HG03103 (cell line): Measurements from ENCODE around the gene CHCHD6.

Experiments
- ATAC-seq: cut with Tn5 transposase; IDR thresholded peaks from one replicate; pipeline ENCODE4 v1.9.1; 2021; ENCODE audit warnings: low read depth; ENCODE audit not compliant: unreplicated experiment

CHCHD6 gene

DNA sequence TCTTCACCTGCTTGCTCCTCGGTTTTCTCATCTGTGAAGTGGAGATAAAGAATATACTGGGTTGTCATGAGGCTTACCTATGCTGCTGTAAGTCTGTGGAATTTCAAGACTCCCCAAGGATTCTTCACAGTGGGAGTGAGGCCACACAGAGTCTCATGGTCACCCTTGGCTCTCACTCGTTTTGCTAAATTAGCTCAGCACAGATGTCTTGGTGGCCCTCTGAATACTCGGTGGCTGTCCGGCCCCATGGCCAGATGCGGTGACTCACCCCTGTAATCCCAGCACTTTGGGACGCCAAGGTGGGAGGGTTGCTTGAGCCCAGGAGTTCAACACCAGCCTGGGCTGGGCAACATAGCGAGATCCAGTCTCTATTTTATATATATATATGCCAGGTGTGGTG is 5.0 kb upstream of the CHCHD6 start:
- ATAC-seq = no peak

DNA sequence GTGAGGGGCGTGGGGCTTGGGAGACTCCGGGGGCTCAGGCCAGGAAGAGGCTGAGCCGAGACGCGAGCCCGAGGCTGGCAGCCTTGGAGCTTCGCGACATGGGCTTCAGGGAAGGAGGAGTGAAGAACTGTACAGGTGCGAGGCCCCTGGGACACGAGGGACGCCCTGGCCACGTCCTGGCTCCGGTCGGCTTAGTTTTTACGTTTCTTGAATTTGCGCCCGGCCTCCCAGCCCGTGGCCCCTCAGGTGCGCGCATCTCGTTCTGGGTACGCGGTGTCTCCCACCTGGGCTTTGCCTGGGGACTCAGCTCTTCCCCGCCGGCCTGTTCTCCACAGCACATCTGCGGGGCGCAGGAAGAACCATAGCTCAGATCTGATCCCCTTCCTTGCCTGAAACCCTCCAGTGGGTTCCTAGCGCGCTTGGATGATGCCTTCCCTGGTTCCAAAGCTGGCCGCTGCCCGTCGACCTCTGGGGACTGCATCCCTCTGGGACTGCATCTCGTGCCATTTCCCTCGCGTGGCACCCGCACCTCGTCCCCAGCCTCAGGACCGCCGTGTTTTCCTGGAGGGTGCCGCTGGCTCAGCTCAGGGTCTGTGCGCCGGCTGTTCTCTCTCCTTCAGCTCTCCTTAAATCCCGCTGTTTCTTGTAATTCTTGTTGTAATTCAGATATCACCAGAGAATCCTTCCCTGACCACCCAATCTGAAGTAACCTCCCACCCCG is 614 bp downstream of the CHCHD6 start:
- no peak for ATAC-seq

DNA sequence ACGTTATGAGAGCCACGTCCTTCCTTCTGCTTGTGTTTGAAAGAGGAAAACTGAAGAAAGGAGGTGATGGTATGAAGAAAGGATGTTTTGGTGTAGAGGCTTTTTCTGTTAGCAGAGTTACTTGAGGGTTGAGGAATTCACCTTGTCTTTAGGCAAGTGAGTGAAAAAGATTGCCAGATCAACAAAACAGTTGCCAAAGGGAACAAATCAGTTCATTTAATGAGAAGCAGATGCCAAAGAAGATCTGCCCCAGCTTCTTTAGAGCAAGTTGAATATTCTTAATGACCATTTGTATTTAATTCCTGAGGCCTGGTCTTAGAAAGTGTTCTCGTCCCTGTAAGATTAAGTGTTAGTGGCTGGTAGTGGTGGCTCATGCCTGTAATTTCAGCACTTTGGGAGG is 2.6 kb downstream of the CHCHD6 start:
- no peak for ATAC-seq

DNA sequence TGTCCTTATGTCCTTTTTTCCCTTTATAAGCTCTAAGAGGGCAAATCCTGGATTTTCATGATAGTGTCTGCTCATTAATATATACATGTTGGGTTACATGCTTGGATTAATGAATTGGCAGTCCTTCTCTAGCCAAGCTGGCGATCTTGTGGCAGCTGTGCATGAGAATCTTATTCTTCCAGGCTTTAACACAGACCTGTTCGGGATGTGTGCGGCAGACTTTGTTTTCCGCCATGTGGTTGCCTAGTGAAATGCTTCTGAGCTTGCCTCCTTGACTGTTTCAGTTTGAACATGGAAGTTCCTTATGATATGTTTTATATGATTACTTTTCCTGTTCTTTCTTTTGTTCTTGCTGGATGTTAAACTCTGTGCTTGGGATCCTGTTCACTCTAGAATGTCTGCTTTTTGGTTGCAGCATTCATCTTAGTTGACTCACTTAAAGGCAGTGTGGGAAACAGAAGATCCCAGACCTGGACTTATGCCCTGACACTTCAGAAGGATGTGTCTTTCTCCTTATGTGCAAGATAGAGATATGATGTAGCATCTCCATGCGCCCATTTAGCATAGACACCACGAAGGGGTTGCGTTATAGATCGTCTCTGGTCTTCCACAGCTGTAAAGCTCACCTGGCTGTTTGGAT is 7.2 kb downstream of the CHCHD6 start:
- ATAC-seq = no peak

DNA sequence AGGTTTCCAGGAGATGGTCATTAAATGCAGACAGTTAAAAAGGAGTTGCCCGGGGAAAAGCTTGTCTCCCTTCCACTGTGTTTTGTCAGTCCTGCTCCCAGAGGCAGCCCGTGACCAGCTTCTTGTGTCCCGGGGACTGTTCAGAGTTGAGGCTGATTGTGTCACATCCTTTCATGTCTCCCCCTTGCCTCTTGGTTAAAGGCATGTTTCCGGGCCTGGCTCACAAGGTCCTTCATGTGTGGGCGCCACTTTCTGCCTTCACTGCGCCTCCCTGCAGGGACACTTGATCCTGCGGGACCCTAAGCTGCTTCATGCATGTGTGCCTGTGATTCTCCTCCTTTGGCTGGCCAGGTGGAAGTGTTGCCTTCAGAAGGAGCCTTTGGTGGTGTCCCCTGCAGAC is 9.2 kb downstream of the CHCHD6 start:
- no peak for ATAC-seq

DNA sequence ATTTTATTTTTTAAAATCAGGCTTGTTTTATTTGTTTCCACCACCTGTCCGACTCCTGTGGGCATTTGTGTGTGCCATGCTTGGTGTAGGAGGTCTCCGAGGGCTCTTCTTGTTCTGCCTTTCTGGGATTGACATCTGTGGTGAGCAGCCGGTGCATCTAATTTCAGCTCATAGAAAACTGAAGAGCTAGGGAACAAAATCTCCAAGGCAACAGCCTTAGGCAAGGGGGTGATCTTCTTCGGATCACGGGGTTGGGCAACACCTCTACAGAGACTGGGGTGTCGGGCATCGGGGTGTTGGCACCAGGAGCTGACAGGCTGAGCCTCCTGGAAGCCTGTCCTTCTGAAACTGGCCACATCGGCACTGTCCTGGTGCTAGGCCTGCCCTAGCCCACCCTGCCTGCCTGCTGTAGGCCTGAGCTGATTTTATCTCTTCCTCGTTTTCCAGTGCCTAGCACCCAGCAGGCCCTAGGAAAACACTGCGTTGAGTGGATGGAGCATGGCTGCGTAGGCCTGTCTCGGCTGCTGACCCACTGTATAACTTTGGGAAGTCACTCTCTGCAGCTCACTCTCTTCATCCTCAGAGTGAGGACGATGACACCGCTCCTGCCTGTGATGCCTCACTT is 10.3 kb downstream of the CHCHD6 start:
- ATAC-seq = no peak

DNA sequence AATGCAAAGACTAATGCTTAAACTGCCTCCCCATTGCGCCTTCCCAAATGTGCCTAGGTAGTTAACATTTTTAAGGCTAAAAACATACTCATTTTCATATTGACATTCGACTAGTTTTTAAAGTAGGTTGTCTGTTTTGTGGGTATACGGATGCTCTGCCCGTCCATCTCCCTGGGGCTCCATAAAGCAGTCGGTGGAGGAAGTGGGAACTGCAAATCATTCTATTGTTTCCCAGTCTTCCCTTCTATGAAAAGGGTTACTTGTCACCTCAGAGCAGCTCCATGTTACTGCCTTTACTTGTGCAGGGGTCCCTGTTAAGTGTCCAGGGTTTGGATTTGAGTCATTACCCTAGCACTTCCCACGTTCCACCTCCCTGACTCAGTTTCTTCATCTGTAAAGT is 10.9 kb downstream of the CHCHD6 start:
- ATAC-seq = no peak

DNA sequence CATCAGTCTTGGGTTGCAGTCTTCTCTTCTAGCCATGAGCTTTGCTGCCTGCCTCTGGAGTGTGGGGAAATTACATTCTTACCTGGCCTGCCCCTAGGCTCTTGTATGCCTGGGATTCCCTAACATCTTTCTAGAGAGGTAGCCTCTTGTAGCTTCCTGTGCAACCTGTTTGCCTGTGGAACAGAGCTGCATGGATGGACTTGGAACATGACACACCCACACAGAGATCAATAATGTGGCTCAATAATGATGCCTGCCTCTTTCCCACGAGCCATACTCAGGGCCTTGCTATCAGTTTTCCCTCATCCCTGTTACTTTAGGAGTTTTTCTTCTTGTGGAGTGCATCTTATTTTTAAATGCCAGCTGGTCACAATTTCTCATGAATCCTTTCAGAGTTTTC is 11.4 kb downstream of the CHCHD6 start:
- no peak for ATAC-seq

DNA sequence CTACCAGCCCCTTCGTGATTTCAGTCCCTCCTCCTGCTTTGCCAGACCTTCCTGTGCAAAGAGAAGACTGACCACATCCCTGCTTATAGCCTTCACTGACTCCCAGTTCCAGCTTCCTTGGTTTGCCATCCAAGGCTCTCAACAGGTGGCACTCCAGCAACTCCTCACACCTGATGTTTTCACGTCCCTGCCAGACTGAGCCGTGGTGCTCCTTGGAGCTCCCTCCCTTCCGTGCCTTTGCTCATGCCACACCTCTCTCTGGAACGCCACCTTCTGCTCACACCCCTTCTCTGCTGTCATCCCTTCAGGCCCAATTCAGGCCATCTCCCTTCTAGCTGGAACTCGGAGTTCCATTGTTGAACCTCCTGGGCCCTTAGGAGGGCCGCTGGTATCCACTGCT is 12.0 kb downstream of the CHCHD6 start:
- ATAC-seq = no peak

DNA sequence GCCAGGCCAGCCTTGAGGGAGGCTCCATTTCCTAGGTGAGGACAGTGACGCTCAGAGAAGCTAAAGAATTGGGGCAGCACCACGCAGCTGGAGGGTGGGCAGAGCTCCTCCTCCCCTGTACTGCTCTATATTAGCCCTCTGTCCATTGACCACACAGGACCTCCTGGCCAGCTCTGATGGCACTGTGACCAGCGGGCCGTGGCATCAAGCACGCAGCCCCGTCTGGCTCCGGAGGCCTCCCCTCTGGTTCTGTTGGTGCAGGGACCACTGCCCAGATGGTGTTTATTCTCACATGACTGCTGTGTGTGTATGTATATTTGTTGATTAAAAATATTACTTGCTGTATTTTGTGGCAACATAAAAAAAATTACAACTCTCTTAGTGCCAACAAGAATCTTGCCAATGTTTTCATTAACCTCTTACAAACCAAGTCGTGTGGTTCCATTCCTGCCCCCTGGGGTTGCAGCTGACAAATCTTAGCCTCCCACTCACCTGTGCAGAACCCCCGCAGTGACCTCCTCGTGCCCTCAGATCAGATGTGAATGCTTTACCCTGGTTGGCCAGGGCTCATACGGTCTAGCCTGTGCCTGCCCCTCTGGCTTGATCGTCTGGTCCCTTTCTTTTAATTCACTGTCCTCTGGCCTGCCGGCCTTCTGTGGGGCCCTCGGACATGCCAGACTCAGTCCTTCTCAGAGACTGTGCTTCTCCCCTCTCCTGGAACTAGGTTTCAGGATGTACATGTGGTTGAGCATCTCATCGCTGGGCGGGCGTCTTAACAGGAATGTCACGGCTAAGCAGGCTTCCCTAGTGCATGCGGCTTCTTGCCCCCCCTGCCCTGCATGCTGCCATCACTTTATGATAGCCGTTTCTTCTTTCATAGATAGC is 14.8 kb downstream of the CHCHD6 start:
- no peak for ATAC-seq

DNA sequence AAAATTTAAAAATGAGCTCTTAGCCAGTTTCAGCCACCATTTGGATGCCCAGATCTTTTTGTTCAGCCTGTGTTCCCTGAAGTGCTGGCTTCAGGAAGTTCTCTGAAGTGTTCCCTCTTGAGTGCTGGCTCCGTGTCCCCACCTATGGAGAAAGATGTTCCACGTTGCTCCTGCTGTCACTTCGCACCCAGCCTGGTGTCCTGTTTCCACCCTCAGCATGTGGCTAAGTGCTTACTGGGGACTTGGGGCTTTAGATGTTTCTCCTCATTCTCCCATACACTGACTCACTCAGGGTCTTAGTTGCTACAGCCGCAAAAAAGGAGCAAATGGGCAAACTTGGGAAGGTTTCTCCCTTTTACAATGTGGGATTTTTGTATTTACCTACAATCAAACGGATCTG is 16.6 kb downstream of the CHCHD6 start:
- ATAC-seq = no peak

DNA sequence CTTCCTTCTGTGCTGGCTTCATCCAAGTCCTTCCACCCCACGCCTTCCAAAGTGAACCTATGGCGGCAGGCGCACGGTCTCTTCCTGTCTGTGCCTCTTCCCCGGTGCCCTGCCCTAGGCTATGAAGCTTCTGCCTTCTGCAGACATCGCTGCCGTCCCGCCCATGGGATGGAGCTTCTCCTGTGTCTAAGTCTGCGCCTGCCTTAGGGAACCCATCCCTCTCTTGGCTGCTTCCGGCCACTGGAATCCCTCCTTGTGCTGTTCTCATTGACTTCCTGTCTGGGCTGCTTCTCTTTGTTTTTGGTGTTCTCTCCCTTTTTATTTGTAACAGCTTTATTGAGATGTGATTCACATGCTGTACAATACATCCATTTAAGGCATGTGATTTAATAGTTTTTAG is 17.2 kb downstream of the CHCHD6 start:
- ATAC-seq = no peak

DNA sequence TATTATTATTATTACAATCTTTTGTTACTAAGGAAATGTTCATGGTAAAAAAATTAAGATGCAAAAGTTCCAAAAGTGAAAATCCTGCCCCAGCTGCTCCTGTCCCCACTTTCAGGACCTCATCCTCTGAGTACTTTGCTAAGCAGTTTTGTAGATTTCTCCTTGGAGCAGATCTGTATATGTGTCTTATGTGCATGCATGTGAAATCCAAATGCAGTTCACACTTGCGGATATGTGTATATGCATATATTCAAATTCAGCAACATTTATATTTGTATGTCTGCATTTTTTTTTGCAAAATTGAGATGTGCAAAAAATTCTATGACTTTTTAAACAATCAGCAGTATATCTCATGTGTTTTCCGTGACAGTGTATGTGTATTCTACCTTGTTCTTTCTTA is 19.2 kb downstream of the CHCHD6 start:
- ATAC-seq = no peak

DNA sequence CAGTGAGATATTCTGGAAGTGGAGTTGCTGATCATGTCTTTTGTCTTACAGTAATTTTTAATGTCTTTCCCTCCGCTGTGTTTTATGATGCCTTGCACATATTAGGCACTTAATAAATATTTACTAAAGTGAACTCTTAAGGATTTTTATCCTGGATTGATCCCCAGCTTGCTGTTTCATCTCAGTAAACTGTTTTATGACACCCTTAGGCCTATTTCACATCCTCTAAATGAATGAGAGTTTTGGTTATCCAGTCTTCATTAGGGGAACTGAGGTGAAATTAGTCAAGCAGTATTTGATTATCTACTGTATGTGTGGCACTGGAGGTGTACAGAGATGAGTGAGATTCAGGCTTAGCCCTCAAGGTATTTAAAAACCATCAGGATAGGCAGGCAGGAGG is 19.8 kb downstream of the CHCHD6 start:
- ATAC-seq = no peak

DNA sequence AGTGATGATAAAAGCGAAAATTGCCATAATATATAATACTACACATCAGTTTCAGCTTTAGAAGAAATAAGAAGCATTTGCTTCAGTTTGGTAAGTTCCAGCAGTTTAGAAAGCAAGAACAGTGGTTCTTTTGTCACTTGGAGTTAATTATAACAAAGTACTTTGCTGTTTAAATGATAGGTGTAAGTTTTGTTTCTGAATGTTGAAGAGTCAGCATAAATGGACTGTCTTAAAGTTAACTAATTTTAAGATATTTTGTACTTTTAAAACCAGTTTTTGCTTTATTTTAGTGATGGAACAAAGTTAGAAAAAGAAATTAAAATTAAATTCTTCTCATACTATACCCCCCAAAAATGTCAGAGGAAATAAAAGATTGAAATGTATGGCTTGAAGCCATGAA is 24.6 kb downstream of the CHCHD6 start:
- no peak for ATAC-seq

DNA sequence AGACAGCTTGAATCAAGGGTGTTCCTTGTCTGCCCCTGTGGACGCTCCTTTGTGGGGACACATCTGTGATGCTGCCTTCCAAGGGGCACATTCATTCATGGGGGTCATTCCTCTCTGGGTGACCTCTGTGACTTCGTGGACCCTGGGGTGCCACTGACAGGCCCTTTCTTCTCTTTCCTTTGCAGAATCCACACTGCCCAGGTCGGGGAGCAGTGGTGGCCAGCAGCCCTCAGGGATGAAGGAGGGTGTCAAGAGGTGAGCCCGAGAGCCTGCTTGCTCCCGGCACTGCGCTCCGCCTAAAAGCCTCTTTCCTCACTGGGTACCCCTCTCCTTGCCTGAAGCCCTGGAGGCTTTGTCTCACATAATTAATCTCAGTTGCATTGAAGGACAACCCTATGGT is 26.3 kb downstream of the CHCHD6 start:
- no peak for ATAC-seq

DNA sequence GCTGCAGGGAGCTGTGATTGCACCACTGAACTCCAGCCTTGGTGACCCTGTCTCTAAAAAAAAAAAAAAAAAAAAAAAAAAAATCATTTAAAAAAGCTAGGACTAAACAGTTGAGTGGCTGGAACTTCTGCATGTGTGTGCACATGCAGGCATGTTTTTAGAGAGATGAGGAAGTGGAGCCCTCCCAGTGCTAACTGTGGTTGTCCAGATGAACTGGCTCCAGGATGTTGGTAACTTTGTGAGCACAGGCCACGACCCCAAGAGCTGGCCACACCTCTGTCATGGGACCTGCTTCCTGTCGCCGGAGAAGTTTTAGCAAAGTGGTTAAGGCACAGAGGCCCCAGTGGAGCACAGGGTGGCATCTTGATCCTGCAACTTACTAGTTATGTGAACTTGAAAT is 27.0 kb downstream of the CHCHD6 start:
- no peak for ATAC-seq

DNA sequence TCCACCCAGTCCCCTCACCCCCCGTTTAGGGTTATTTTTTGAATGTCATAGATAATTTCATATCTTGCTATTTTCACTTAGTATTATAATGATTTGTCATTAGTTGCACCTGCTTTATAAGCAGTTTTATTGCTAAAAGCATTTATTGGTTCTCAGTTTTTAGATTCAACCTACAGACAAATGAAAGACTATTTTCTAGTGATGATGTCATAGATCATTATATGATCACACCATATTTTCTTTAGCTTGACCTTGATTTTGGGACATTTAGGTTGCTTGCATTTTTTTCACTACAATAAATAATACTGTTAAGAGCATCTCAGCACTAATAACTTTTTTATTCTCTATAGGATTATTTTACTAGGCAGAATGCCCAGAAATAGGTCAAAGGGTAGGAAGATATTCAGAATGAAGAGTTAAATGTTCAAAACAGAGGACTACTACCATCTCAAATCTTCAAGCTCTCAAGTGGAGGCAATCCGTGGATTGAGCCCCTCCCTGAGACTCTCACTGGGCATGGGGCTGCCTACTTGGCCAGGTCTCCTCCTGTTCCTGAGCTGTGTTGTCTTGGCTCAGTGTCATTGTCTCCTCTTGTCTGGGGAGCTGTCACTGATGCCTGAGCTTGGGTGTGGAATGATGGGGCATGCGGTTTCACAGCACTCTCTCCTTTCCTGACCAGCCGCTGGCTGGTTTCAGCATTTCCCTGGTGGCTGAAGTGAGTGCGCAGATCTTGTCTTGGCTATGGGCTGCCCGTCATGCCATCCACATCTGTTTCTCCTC is 28.4 kb downstream of the CHCHD6 start:
- no peak for ATAC-seq

DNA sequence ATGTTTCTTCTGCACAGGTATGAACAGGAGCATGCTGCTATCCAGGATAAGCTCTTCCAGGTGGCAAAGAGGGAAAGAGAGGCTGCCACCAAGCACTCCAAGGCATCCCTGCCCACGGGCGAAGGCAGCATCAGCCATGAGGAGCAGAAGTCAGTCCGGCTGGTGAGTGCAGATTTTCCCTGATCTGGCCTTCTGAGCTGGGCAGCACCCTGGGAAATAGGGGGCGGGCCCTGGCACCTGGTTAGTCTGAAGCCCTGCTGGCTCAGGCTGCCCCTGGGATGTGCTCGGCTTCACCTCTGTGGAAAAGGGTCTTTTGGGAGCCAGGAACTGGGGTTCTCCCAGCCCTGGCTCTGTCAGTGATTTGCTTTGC is 29.0 kb downstream of the CHCHD6 start:
- ATAC-seq = no peak

DNA sequence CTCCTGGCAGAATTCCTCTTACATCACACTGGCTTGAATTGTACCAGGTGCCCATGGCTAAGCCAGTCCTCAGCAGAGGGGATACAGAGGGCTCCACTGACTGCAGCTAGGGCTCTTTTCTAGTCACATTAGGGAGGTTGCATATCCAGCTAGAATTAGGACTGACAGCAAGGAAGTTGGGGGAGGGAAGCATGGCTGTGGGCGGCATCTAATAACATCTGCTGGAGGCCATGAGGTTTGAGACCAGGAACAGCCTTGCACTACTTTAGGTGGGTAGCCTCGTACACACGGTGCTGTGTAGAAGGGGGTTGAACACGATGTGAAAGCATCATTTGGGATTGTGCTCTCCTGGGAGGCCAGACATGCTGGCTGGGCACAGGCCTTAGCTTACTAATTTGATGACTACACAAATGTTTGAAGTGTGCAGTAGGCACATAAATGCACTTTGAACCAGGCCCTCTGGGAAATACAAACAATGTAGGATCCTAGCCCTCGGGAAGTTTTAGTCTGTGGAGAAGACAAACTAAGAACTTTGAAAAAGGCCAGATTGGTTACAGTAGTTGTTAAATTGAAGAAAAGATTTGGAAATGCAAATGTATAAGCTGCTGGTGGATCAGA is 30.2 kb downstream of the CHCHD6 start:
- ATAC-seq = no peak
